ENCODE results near the gene KCNIP1.
"Not testable (repeated sequence)": the region's sequence is repeated elsewhere in the genome, so short reads cannot be mapped to it uniquely, and the experiment has no call there.

Gene KCNIP1

DNA sequence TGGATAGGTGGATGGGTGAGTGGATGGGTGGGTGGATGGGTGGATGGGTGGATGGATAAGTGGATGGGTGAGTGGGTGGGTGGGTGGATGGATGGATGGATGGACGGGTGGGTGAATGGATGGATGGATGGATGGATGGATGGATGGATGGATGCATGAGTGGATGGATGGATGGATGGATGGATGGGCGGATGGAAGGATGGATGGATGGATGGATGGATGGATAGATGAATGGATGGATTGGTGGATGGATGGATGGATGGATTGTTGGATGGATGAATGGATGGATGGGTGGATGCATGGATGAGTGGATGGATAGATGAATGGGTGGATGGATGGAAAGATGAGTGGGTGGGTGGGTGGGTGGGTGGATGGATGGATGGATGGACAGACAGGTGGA, 250.7 kb downstream of the KCNIP1 start:
- H3K4me3 ChIP-seq (ENCODE audit: low read length in 2 of 2); H3K23ac ChIP-seq (ENCODE audit: low read depth, low read length, poor library complexity); H3K4me1 ChIP-seq (ENCODE audit: control insufficient read depth in 2 of 2, insufficient read depth in 1 of 2, low read depth in 1 of 2, low read length in 2 of 2); H3K4ac ChIP-seq (ENCODE audit: low read length); H3K18ac ChIP-seq (ENCODE audit: low read length); H3K27me3 ChIP-seq (ENCODE audit: control insufficient read depth in 3 of 3, insufficient read depth in 3 of 3, low read depth in 1 of 3, low read length in 3 of 3); H3K36me3 ChIP-seq (replicated peaks in 1 of 2; ENCODE audit: control insufficient read depth in 2 of 2, insufficient read depth in 2 of 2, low read length in 2 of 2); H2AK5ac ChIP-seq (ENCODE audit: low read depth, low read length); H2BK15ac ChIP-seq (ENCODE audit: low read length); H2BK12ac ChIP-seq (ENCODE audit: low read length); H2BK120ac ChIP-seq (ENCODE audit: low read depth, low read length); H3K79me1 ChIP-seq (ENCODE audit: low read depth, low read length); H3K4me2 ChIP-seq (ENCODE audit: insufficient read depth, low read length, poor library complexity, severe bottlenecking); H3K9me3 ChIP-seq (replicated peaks in 1 of 2; ENCODE audit: control insufficient read depth in 2 of 2, insufficient read depth in 1 of 2, low read depth in 1 of 2, low read length in 2 of 2); H3K9ac ChIP-seq (ENCODE audit: low read depth, low read length, poor library complexity); H2BK5ac ChIP-seq (ENCODE audit: low read length); H3K14ac ChIP-seq (ENCODE audit: low read length); DNase-seq (ENCODE audit: low spot score); H4K91ac ChIP-seq (ENCODE audit: low read depth, low read length, poor library complexity); H4K8ac ChIP-seq (ENCODE audit: low read depth, low read length); H2AFZ ChIP-seq (ENCODE audit: low read length); H3K27ac ChIP-seq (replicated peaks; ENCODE audit: low read length): not testable (repeated sequence)
- WGBS, 2 donors (ENCODE audit: extremely low coverage in 2 of 2, insufficient read length in 2 of 2, insufficient replicate concordance in 1 of 2), result no CpG with 5 or more reads among the region's 2 CpGs

DNA sequence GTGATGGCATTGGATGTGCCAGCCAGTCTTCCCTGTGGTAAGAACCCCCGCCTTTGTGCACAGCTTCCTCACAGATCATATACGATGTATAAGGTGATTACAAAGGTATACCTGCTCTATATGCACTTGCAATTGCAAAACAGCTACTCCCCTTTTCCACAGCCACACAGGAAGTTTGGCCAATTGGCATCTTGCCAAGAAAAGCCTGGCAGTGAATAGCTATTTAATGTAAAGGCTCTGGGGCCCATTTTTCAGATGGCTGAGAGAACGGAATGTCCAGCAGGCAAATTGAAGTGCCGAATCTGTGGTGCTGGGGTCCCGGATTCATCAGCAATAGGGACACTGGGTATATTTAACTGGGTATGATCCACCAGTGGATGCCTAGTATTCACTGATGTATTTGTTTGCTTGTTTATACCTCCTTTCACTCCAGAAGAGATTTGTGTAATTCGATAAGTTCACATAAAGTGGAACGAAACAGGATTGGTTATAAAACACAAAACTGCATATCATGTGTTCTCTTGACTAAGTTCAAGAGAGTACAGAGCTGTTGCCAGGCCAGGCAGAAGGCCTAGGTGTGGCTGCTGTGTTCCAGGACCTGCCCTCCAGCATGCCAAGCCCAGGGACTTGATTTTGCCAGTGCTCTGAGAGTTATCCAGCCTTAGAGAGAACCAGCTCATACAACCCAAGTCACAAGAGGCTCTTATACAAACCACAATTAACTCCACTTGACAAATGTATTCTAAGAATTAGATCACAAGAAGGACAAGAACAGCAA, 252.0 kb downstream of the KCNIP1 start:
- Histone ChIP-seq H3K18ac (ENCODE audit: low read length) (no peak overlapping the region), H2BK5ac (ENCODE audit: low read length) (no peak overlapping the region), H4K8ac (ENCODE audit: low read depth, low read length) (no peak overlapping the region), H3K14ac (ENCODE audit: low read length) (no peak overlapping the region), H2AFZ (ENCODE audit: low read length) (no peak overlapping the region), H3K79me1 (ENCODE audit: low read depth, low read length) (no peaks in the 10 kb centered on the region), H3K4me2 (ENCODE audit: insufficient read depth, low read length, poor library complexity, severe bottlenecking) (no peak overlapping the region), H2BK15ac (ENCODE audit: low read length) (no peak overlapping the region), H2BK12ac (ENCODE audit: low read length) (no peak overlapping the region), H3K23ac (ENCODE audit: low read depth, low read length, poor library complexity) (no peak overlapping the region), H2BK120ac (ENCODE audit: low read depth, low read length) (no peak overlapping the region), H2AK5ac (ENCODE audit: low read depth, low read length) (no peak overlapping the region), H3K9me3 (replicated peaks in 1 of 2; ENCODE audit: control insufficient read depth in 2 of 2, insufficient read depth in 1 of 2, low read depth in 1 of 2, low read length in 2 of 2) (peaks cover 0 to 6% of the 10 kb centered on the region in 2 donors), H3K4me1 (ENCODE audit: control insufficient read depth in 2 of 2, insufficient read depth in 1 of 2, low read depth in 1 of 2, low read length in 2 of 2) (peaks cover 0 to 6% of the 10 kb centered on the region in 2 donors), H3K4ac (ENCODE audit: low read length) (no peak overlapping the region), H3K36me3 (replicated peaks in 1 of 2; ENCODE audit: control insufficient read depth in 2 of 2, insufficient read depth in 2 of 2, low read length in 2 of 2) (no peaks in the 10 kb centered on the region), H3K27me3 (ENCODE audit: control insufficient read depth in 3 of 3, insufficient read depth in 3 of 3, low read depth in 1 of 3, low read length in 3 of 3) (no peaks in the 10 kb centered on the region), H3K27ac (replicated peaks; ENCODE audit: low read length) (no peak overlapping the region), H3K9ac (ENCODE audit: low read depth, low read length, poor library complexity) (no peak overlapping the region), H3K4me3 (ENCODE audit: low read length in 2 of 2) (no peak overlapping the region), H4K91ac (ENCODE audit: low read depth, low read length, poor library complexity) (no peak overlapping the region)
- no CpG with 5 or more reads among the region's 7 CpGs for WGBS, 2 donors (ENCODE audit: extremely low coverage in 2 of 2, insufficient read length in 2 of 2, insufficient replicate concordance in 1 of 2)
- DNase-seq (ENCODE audit: low spot score), result no peak

GRCh38 chr5:170756691-170757090, 252.9 kb downstream of the KCNIP1 start:
- H2BK5ac ChIP-seq (ENCODE audit: low read length), result no peak overlapping the region
- no peak overlapping the region for H2AK5ac ChIP-seq (ENCODE audit: low read depth, low read length)
- H3K4me1 ChIP-seq (ENCODE audit: control insufficient read depth in 2 of 2, insufficient read depth in 1 of 2, low read depth in 1 of 2, low read length in 2 of 2), result peaks cover 0 to 8% of the 10 kb centered on the region in 2 donors
- H3K79me1 ChIP-seq (ENCODE audit: low read depth, low read length), result no peaks in the 10 kb centered on the region
- no peak overlapping the region for H2BK12ac ChIP-seq (ENCODE audit: low read length)
- no peak for DNase-seq (ENCODE audit: low spot score)
- no peak overlapping the region for H3K18ac ChIP-seq (ENCODE audit: low read length)
- no peak overlapping the region for H3K14ac ChIP-seq (ENCODE audit: low read length)
- H2BK120ac ChIP-seq (ENCODE audit: low read depth, low read length), result no peak overlapping the region
- H4K91ac ChIP-seq (ENCODE audit: low read depth, low read length, poor library complexity), result no peak overlapping the region
- H3K27ac ChIP-seq (replicated peaks; ENCODE audit: low read length), result no peak overlapping the region
- H3K36me3 ChIP-seq (replicated peaks in 1 of 2; ENCODE audit: control insufficient read depth in 2 of 2, insufficient read depth in 2 of 2, low read length in 2 of 2), result no peaks in the 10 kb centered on the region
- no peak overlapping the region for H2AFZ ChIP-seq (ENCODE audit: low read length)
- H3K4me2 ChIP-seq (ENCODE audit: insufficient read depth, low read length, poor library complexity, severe bottlenecking), result no peak overlapping the region
- H3K4me3 ChIP-seq (ENCODE audit: low read length in 2 of 2), result no peak overlapping the region
- peaks cover 0 to 6% of the 10 kb centered on the region in 2 donors for H3K9me3 ChIP-seq (replicated peaks in 1 of 2; ENCODE audit: control insufficient read depth in 2 of 2, insufficient read depth in 1 of 2, low read depth in 1 of 2, low read length in 2 of 2)
- WGBS, 2 donors (ENCODE audit: extremely low coverage in 2 of 2, insufficient read length in 2 of 2, insufficient replicate concordance in 1 of 2), result no CpG with 5 or more reads among the region's 8 CpGs
- no peak overlapping the region for H2BK15ac ChIP-seq (ENCODE audit: low read length)
- no peak overlapping the region for H3K9ac ChIP-seq (ENCODE audit: low read depth, low read length, poor library complexity)
- H4K8ac ChIP-seq (ENCODE audit: low read depth, low read length), result no peak overlapping the region
- H3K4ac ChIP-seq (ENCODE audit: low read length), result no peak overlapping the region
- H3K23ac ChIP-seq (ENCODE audit: low read depth, low read length, poor library complexity), result no peak overlapping the region
- no peaks in the 10 kb centered on the region for H3K27me3 ChIP-seq (ENCODE audit: control insufficient read depth in 3 of 3, insufficient read depth in 3 of 3, low read depth in 1 of 3, low read length in 3 of 3)

- WGBS, 2 donors (ENCODE audit: extremely low coverage in 2 of 2, insufficient read length in 2 of 2, insufficient replicate concordance in 1 of 2), result no CpG with 5 or more reads among the region's 4 CpGs
- DNase-seq (ENCODE audit: low spot score), result no peak
- Histone ChIP-seq H3K9ac (ENCODE audit: low read depth, low read length, poor library complexity) (no peak overlapping the region), H3K36me3 (replicated peaks in 1 of 2; ENCODE audit: control insufficient read depth in 2 of 2, insufficient read depth in 2 of 2, low read length in 2 of 2) (no peaks in the 10 kb centered on the region), H3K4me1 (ENCODE audit: control insufficient read depth in 2 of 2, insufficient read depth in 1 of 2, low read depth in 1 of 2, low read length in 2 of 2) (peaks cover 0 to 6% of the 10 kb centered on the region in 2 donors), H2BK5ac (ENCODE audit: low read length) (no peak overlapping the region), H3K27me3 (ENCODE audit: control insufficient read depth in 3 of 3, insufficient read depth in 3 of 3, low read depth in 1 of 3, low read length in 3 of 3) (no peaks in the 10 kb centered on the region), H2BK15ac (ENCODE audit: low read length) (no peak overlapping the region), H2BK120ac (ENCODE audit: low read depth, low read length) (no peak overlapping the region), H3K4me2 (ENCODE audit: insufficient read depth, low read length, poor library complexity, severe bottlenecking) (no peak overlapping the region), H3K79me1 (ENCODE audit: low read depth, low read length) (no peaks in the 10 kb centered on the region), H4K91ac (ENCODE audit: low read depth, low read length, poor library complexity) (no peak overlapping the region), H3K27ac (replicated peaks; ENCODE audit: low read length) (no peak overlapping the region), H4K8ac (ENCODE audit: low read depth, low read length) (no peak overlapping the region), H3K9me3 (replicated peaks in 1 of 2; ENCODE audit: control insufficient read depth in 2 of 2, insufficient read depth in 1 of 2, low read depth in 1 of 2, low read length in 2 of 2) (peaks cover 0 to 6% of the 10 kb centered on the region in 2 donors), H2BK12ac (ENCODE audit: low read length) (no peak overlapping the region), H3K23ac (ENCODE audit: low read depth, low read length, poor library complexity) (no peak overlapping the region), H3K4me3 (ENCODE audit: low read length in 2 of 2) (no peak overlapping the region), H3K4ac (ENCODE audit: low read length) (no peak overlapping the region), H3K18ac (ENCODE audit: low read length) (no peak overlapping the region), H3K14ac (ENCODE audit: low read length) (no peak overlapping the region), H2AFZ (ENCODE audit: low read length) (no peak overlapping the region), H2AK5ac (ENCODE audit: low read depth, low read length) (no peak overlapping the region)
These were observed 253.4 kb downstream of the KCNIP1 start for GRCh38 chr5:170757182-170757601.

All from neuronal stem cell (in vitro differentiated cells).